ENCODE data around the gene NRSN2.
"Not testable (repeated sequence)": the region's sequence is repeated elsewhere in the genome, so short reads cannot be mapped to it uniquely, and the experiment has no call there.

Gene NRSN2

DNA sequence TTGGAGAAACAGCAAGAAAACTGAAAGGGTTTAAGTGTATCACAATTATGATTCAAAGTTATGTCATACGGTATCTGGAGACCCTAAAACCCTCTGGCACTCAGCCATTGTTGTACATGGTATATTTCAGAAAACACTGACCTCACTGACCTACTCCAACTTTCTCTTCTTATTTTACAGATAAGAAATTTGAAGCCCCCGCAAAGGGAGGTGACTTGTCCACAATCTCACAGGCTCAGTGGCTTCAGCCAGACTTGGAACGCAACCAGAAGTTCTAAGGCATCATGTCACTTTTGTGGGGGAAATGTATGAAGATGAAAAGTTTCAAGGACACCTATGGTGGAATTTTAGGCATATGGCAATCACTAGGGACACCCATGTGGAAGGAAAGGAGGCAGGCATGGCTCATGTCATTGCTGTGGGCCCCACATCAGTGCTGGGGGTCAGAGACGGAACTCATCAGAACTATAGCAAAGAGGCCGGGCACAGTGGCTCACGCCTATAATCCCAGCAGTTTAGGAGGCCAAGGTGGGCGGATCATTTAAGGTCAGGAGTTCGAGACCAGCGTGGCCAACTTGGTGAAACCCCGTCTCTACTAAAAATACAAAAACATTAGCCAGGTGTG lies 28.5 kb downstream of the NRSN2 start:
- DNase-seq (ENCODE audit: low spot score) = no peak

DNA sequence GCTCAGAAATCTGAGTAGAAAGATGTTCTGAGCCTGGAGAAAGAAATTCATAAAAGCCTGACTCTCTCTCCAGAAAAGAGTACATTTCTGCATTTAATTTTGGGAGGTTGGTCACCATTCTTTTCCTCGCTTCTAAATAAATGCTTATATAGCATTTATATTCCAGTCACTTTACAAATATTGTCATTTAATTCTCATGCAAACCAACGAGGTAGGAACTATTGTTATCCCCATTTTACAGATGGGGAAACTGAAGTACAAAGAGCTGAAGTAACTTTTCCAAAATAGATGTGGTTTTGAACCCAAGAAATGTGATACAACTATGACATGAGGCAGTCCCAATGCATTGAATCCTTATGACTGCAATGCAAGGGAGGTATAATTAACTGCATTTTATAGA lies 29.2 kb downstream of the NRSN2 start:
- no peak for DNase-seq (ENCODE audit: low spot score)

DNA sequence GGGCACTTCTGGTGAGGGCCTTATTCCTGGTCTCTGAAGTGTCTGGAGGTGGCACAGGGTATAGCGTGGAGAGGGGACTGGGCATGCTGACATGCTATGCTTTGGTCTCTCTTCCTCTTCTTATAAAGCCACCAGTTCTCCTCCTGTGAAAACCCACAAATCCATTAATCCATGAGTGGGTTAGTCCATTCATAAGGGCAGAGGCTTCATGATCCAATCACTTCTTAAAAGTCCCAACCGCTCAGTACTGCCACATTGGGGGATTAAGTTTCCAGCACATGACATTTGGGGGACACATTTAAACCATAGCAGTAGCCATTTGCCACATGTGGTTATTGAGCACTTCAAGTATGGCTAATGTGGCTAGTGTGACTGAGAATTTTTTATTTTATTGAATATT lies 29.8 kb downstream of the NRSN2 start:
- no peak for DNase-seq (ENCODE audit: low spot score)

DNA sequence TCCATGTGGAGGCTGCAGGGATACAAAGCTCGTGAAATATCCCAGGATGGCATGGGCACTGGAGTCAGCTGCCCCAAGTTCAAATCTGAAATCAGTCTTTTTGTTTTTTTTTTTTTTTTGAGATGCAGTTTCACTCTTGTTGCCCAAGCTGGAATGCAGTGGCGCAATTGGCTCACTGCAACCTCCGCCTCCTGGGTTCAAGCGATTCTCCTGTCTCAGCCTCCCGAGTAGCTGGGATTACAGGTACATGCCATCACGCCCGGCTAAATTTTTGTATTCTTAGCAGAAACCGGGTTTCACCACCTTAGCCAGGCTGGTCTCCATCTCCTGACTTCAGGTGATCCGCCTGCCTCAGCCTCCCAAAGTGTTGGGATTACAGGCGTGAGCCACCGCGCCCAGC lies 30.7 kb downstream of the NRSN2 start:
- not testable (repeated sequence) for DNase-seq (ENCODE audit: low spot score)

DNA sequence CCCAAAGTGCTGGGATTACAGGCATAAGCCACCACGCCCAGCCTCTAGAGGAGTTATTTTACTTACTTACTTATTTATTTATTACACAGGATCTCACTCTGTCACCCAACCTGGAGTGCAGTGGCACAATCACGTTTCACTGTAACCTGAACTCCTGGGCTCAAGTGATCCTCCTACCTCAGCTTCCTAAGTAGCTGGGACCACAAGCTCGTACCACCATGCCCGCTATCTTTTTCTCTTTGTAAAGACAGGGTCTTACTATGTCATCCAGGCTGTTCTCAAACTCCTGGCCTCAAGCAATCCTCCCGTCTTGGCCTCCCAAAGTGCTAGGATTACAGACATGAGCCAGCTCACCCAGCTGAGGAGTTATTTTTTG lies 32.0 kb downstream of the NRSN2 start:
- DNase-seq (ENCODE audit: low spot score) = no peak

DNA sequence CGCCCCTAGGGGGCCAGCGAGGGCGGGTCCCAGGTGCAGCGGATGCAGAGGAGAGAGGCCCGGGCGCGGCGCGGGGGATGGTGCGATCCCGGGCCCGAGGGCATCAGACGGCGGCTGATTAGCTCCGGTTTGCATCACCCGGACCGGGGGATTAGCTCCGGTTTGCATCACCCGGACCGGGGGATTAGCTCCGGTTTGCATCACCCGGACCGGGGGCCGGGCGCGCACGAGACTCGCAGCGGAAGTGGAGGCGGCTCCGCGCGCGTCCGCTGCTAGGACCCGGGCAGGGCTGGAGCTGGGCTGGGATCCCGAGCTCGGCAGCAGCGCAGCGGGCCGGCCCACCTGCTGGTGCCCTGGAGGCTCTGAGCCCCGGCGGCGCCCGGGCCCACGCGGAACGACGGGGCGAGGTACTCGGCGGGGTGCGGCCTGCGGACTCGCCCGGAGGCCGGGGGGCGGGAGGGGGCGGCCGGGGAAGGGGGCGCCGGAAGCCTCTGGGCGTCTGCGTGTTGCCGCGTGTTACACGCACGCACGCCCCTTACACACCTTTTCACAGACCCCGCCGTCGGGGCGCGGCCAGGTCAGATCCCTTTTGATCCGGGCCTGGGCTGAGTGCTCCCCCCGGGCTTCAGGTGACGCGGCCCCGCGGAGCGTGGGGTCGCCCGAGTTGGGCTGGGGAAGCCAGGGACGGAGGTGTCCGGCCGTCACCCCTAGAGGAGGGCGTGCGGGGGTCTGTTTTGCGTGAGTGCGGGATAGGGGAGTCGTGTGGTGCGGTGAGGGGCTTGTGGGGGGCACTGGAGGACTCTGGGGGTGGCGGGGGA lies 34.1 kb downstream of the NRSN2 start:
- peak; percentile 88 for DNase-seq (ENCODE audit: low spot score)

DNA sequence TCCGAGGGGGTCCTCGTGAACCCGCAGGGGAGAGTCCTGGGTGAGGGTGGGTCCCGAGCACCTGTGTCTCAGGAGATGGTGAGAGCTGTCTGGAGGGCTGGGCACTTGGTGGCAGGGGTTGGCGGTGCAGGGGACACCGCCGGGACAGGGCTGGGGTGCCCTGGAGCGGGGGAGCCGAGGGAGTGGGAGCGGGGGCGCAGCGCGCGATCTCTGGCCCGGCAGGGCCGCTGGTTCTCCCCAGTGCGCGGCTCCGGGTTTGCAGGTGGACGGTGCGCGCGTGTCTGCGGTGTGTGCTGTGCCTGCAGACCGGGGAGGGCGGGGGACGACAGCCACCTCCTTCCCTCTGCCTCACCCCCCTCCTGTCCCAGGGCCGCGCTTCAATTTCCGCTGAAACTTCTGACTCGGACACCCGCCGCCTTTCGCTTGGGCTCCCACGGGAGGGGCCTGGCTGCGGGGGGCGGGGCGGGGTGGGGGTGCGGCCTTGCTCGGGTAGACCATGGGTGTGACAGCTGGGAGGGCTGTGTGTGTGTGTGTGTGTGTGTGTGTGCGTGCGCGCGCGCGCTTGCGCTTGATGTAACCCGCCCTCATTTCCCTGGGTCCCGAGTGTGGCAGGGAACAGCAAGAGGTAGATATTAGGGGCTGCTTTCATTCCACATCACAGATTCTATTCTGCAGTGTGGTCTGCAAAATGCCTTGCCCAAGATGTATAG lies 34.8 kb downstream of the NRSN2 start:
- DNase-seq (ENCODE audit: low spot score) = peak; percentile 76

DNA sequence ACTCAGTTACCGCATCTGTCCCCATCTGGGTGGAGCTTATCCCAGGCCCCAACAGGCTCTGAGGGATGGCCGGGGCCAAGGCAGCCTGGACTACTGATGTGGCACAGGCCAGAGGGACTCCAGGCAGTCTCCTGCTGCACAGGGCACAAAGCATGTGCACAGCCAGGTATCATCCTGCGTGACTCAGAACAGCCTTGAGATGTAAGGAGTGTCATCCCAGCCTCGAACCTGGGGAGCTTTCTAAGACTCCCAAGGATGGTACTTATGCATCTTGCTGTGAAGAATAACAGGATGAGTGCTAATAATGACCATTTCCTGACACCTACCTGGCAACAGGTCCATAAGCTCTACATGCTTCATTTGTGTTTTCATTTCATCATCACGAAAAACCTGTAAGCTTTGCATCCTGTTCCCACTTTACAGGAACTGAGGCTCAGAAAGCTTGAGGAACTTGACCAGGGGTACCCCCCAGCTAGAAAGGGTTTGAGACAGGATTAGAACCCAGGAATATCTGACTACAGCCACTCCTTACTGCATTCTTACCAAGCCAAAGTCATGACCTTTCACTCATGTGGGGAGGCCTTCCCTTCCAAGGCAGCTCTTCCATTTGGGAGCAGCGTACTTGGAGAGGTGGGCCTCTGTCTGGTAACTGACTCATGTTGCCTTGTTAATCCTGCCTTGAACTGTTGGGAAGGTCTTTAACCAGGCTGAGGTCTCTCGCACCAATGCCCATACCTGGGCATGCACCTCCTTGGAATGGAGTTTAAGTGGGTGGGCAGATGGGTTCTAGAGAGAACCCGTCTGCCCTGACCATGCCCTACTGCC lies 35.6 kb downstream of the NRSN2 start:
- no peak for DNase-seq (ENCODE audit: low spot score)

DNA sequence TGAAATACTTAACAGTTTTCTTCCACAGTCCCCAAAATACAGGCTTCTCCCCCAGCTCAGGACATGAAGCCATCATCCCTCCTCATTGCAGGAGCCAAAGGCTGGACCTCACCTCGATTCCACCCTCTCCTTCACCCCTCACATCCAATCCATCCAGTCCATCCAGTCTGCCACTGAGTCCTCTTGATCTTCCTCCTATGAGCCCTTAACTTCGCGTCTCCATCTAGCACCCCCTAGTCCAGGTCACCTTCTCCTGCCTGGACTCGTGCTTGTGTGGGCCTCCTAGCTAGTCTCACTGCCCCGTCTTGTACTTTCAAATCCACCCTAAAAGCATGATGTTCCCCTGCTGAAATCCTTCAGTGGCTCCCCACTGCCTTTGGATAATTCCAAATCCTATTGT lies 37.0 kb downstream of the NRSN2 start:
- DNase-seq (ENCODE audit: low spot score) = no peak

DNA sequence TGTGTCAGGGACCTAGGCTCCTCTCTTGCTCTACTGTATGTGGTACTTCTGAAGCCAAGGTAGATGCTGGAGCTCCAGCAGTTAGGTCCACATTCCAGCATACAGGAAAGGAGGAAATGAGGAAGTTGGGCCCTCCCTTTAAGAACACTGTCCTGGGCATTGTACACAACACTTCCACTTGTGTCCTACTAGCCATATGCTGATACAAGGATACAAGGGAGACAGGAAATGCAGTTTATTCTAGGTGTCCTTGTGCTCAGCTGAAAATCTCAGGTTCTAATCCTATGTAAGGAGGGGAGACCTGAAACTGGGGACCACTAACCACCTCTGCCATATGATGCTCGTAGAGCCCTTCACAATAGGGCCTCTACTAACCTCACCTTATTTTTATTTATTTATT lies 37.8 kb downstream of the NRSN2 start:
- DNase-seq (ENCODE audit: low spot score) = no peak

DNA sequence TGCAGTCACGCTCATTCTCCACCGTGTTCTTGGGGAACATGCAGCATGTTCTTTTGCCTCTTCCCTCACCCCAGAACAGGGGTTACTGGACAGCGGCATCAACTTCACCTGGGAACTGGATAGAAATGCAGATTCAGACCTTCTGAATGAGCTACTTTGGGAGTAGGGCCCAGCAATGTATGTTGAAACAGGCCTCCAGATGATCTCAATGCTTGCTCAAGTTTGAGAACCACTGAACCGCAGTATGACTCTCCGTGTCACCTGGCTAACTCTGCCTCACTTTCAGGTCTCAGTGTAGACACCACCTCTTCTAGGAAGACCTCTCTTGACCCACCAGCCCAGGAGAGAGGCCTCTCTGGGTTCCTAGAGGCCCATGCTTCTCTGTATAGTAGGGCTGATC lies 38.5 kb downstream of the NRSN2 start:
- DNase-seq (ENCODE audit: low spot score) = no peak

DNA sequence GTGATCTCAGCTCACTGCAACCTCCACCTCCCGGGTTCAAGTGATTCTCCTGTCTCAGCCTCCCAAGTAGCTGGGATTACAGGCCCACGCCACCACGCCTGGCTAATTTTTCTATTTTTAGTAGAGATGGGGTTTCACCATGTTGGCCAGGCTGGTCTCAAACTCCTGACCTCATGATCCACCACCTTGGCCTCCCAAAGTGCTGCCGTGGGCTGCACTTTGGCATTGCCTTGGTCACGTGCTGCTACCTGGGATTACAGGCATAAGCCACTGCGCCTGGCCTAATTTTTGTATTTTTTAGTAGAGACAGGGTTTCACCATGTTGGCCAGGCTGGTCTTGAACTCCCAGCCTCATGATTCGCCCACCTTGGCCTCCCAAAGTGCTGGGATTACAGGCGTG lies 39.7 kb downstream of the NRSN2 start:
- DNase-seq (ENCODE audit: low spot score) = not testable (repeated sequence)

DNA sequence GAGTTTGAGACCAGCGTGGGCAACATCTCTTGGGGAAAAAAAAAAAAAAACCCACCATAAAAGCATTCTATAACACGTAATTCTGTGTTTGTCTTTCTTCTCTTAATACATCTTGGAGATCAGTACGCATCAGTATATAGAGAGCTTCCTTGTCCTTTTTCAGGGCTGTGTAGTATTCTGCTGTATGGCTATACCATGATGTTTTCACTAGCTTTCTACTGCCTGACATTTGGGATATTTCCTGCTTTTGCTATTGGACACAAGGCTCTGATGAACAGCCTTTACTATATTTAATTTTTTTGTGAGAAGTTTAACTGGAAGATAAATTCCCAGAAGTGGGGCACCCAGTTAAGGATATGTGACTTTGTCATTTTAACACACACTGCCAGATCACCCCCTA lies 40.6 kb downstream of the NRSN2 start:
- no peak for DNase-seq (ENCODE audit: low spot score)

DNA sequence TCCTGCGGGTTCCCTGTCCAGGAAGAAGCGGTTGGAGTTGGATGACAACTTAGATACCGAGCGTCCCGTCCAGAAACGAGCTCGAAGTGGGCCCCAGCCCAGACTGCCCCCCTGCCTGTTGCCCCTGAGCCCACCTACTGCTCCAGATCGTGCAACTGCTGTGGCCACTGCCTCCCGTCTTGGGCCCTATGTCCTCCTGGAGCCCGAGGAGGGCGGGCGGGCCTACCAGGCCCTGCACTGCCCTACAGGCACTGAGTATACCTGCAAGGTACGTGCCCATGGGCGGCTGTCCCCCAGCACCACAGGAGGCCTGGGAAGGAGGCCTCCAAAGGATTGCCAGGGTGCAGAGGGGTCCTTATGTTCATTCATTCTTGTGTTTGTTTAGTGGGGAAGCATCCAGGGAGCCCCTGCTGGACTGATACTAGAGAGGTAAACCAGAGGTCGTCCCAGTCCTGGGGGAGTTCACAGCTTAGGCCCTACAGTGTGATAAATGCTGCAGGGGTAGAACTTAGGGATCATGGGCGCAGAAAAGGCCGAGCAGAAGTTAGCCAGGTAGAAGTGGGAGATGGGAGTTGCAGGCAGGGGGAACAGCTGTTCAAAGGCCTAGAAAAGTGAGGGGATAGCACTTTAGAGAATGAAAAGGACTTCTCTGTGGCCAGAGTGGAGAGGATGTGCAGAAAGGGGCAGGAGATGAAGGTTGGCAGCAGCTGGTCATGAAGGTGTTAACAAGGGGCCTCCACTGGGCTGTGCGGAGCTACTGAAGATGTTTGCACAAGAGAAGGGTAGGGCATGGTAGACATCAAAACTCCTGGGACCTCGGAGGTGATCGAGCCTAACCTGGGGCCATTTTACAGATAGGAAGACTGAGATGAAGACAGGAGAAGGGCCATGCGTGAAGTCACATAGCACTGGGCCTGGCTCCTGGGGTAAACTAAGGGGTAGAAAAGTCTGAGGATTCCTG lies 41.4 kb downstream of the NRSN2 start:
- DNase-seq (ENCODE audit: low spot score) = no peak

DNA sequence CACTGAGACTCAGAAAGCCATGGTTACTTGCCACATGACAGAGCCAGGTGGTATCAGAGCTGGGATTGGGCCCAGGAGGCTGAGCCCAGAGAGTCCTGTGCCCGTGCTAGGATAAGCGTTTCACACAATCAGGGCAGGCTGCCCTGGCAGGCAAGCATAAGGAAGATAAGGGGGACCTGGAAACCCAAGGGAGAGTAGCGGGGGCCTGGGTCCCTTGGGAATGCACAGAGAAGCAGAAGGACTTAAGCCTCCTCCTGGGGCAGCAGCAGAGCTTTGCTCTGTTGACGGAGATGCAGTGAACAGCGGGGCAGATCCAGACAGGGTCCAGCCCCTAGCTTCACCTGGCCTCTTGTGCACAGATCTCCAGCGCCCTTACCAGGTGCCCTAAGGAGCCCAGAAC lies 42.3 kb downstream of the NRSN2 start:
- no peak for DNase-seq (ENCODE audit: low spot score)

DNA sequence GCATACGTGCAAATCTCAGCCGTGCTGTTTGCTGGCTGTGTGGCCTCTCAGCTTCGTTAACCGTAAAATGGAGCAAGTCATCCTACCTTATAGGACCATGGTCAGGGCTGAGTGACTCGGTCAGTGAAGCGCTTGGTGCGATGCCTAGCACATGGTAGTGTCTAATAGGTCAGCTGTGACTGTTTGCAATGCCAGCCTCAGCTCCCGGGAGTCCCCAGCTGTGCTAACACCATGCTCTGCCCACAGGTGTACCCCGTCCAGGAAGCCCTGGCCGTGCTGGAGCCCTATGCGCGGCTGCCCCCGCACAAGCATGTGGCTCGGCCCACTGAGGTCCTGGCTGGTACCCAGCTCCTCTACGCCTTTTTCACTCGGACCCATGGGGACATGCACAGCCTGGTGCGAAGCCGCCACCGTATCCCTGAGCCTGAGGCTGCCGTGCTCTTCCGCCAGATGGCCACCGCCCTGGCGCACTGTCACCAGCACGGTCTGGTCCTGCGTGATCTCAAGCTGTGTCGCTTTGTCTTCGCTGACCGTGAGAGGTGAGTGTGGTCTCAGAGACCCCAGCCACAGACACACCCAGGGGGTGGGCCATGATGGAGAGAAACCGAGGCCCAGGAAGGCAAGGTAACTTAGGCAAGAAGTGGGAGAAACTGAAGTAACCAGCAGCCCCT lies 44.3 kb downstream of the NRSN2 start:
- DNase-seq (ENCODE audit: low spot score) = no peak

DNA sequence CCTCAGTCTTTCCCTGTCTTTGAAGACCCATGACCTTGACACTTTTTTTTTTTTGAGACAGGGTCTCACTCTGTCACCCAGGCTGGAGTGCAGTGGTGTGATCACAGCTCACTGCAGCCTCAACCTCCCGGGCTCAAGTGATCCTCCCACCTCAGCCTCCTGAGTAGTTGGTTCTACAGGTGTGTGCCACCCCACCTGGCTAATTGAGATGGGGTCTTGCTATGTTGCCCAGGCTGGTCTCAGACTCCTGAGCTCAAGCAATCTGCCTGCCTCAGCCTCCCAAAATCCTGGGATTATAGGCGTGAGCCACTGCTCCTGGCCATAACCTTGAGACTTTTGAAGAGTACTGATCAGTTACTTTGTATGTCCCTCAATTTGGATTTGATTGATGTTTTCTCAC lies 46.4 kb downstream of the NRSN2 start:
- DNase-seq (ENCODE audit: low spot score) = not testable (repeated sequence)

DNA sequence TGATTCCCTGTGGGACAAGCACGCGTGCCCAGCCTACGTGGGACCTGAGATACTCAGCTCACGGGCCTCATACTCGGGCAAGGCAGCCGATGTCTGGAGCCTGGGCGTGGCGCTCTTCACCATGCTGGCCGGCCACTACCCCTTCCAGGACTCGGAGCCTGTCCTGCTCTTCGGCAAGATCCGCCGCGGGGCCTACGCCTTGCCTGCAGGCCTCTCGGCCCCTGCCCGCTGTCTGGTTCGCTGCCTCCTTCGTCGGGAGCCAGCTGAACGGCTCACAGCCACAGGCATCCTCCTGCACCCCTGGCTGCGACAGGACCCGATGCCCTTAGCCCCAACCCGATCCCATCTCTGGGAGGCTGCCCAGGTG lies 49.3 kb downstream of the NRSN2 start:
- DNase-seq (ENCODE audit: low spot score) = no peak

DNA sequence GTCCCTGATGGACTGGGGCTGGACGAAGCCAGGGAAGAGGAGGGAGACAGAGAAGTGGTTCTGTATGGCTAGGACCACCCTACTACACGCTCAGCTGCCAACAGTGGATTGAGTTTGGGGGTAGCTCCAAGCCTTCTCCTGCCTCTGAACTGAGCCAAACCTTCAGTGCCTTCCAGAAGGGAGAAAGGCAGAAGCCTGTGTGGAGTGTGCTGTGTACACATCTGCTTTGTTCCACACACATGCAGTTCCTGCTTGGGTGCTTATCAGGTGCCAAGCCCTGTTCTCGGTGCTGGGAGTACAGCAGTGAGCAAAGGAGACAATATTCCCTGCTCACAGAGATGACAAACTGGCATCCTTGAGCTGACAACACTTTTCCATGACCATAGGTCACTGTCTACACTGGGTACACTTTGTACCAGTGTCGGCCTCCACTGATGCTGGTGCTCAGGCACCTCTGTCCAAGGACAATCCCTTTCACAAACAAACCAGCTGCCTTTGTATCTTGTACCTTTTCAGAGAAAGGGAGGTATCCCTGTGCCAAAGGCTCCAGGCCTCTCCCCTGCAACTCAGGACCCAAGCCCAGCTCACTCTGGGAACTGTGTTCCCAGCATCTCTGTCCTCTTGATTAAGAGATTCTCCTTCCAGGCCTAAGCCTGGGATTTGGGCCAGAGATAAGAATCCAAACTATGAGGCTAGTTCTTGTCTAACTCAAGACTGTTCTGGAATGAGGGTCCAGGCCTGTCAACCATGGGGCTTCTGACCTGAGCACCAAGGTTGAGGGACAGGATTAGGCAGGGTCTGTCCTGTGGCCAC lies 49.9 kb downstream of the NRSN2 start:
- no peak for DNase-seq (ENCODE audit: low spot score)
